T-helper 2 cell treated with Interferon-gamma antibody and Interleukin-4, amounts not matched to agents 100 ng/mL and 5 ng/mL, for 36 hours (primary cell): Measurements from ENCODE around the gene FOXA3. TPM values are rescaled to one million over a fixed set of nuclear protein-coding genes. Genes with fewer than 3 reads are reported as not detected.

Experiments
- intact Hi-C: fragments of 100-400 bp; cut with micrococcal nuclease; formaldehyde crosslinking; loops from one replicate; pipeline ENCODE4 v1.15.1; 2023
- total RNA-seq: library from RNA; stranded (reverse); gene quantifications from 2 replicates; pipeline ENCODE4 v1.2.3, GENCODE V29; 2022

The FOXA3 gene
- total RNA-seq, 1 donor from 2014 or later = not detected

GRCh38 chr19:45872095-45872919 lies 8.2 kb downstream of the FOXA3 start:
- intact Hi-C loops = no loop called here

GRCh38 chr19:45873219-45873772 lies 9.2 kb downstream of the FOXA3 start:
- intact Hi-C loops = no loop called here

- intact Hi-C loops = no loop called here
Observed at GRCh38 chr19:45874620-45874966, 10.5 kb downstream of the FOXA3 start.

DNA sequence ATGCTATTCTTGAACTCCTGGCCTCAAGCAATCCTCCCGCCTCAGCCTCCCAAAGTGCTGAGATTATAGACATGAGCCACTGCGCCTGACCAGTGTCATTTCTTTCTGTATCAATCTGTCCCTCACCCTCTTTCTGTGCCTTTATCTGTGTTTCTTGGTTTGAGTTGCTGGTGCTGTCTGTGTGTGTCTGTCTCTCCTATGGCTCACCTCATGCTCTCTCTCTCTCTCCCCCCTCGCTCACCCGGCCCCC lies 12.0 kb downstream of the FOXA3 start:
- intact Hi-C loops = no loop called here

GRCh38 chr19:45876411-45877197 lies 12.5 kb downstream of the FOXA3 start:
- intact Hi-C loops = no loop called here

GRCh38 chr19:45878043-45878794 lies 14.1 kb downstream of the FOXA3 start:
- intact Hi-C loops = no loop called here

- intact Hi-C loops = no loop called here
Observed at GRCh38 chr19:45879055-45879454, 14.9 kb downstream of the FOXA3 start.

GRCh38 chr19:45879971-45880370 lies 15.8 kb downstream of the FOXA3 start:
- intact Hi-C loops = no loop called here

DNA sequence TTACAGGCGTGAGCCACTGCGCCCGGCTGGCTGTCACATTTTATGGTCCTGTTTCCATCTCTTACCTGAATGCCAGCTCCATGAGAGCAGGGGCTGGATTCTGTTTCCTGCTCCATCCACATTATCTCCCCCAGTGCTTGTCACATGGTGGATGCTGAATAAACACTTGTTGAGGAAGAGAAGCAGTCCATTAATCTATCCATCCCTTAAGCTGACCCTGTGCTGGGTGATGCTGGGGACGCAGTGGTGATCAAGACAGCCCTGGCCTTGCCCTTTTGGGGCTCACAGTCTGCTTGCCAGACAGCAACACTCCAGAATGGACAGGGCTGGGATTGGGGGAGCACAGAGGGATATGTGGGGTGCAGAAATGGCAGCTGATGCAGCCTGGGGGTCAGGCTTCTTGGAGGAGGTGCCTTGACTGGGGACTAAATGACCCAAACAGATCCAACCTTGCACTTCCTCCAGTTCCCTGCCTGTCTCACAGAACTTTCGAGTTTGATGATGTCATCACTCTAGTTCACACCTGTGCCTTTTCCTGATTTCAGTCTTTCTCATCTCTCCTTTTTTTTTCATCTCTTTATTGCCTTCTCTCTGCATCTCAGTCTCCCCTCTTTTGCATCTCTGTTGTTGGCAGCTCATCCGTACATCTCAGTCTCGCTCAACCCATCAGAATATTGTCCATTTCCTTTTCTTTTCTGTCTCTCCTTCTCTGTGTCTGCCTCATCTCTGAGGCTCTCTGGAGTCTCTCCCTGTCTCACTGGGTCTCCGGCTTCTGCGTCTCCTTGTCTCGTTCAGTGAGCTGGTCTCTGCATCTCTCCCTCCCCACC lies 17.2 kb downstream of the FOXA3 start:
- intact Hi-C loops = no loop called here

- intact Hi-C loops = no loop called here
Observed at GRCh38 chr19:45881909-45882528, 17.9 kb downstream of the FOXA3 start.

- intact Hi-C loops = loop anchor here (1.0 kb wide), 1 partner anchor 66 kb away; no protein-coding TSS in a partner anchor
Observed at GRCh38 chr19:45882652-45883585, 18.8 kb downstream of the FOXA3 start.

GRCh38 chr19:45883586-45883880 lies 19.4 kb downstream of the FOXA3 start:
- intact Hi-C loops = loop anchor here (1.0 kb wide), 1 partner anchor 66 kb away; no protein-coding TSS in a partner anchor

- intact Hi-C loops = loop anchor here (1.0 kb wide), 1 partner anchor 67 kb away; no protein-coding TSS in a partner anchor
Observed at GRCh38 chr19:45883881-45884681, 20.0 kb downstream of the FOXA3 start.

- intact Hi-C loops = no loop called here
Observed at GRCh38 chr19:45884682-45885555, 20.8 kb downstream of the FOXA3 start.

GRCh38 chr19:45885556-45886426 lies 21.7 kb downstream of the FOXA3 start, which contains the start of gene IRF2BP1:
IRF2BP1 (minus strand) TSS chr19:45886141; CDS start chr19:45885774, 367 bp downstream.
- intact Hi-C loops = loop anchor here (1.0 to 2.0 kb wide), 7 partner anchors 17 to 479 kb away; partner anchors contain the start of genes CCDC61, FBXO46, MYPOP and POLR1G
